H1 (cell line): ENCODE measurements around the gene VWF. TPM values are rescaled to one million over a fixed set of nuclear protein-coding genes. Genes with fewer than 3 reads are reported as not detected.

Experiments
- CTCF ChIA-PET: fragments of 300-600 bp; sonication (Branson Sonifier 250); formaldehyde crosslinking; loops from one replicate; lab custom pipeline; 2021; ENCODE audit not compliant: partially characterized antibody; lab: Charles Lee
- POLR2A ChIA-PET: fragments of 300-600 bp; sonication (Branson Sonifier 250); formaldehyde crosslinking; loops from one replicate; lab custom pipeline; 2021; ENCODE audit warnings: inconsistent platforms; ENCODE audit not compliant: partially characterized antibody; lab: Charles Lee
- DNase-seq, 2 experiments: peaks; one replicate each; pipeline versions ENCODE4 v3.0.0 to v3.0.0-alpha.2; 2010 to 2022; ENCODE audit warnings: low spot score in 2 of 2, low read depth in 1 of 2, mixed read lengths in 1 of 2
- FAIRE-seq: peaks from 2 replicates; lab custom pipeline; 2011; peaks lifted over from hg19 to GRCh38; lab: Jason Lieb, UNC
- H2AFZ ChIP-seq: 2 replicates; pipeline ENCODE4 v1.8.1; 2012; ENCODE audit warnings: low read length, inconsistent platforms
- H2AK5ac ChIP-seq: 2 replicates; pipeline ENCODE4 v1.6.1; 2013; ENCODE audit warnings: low read depth, low read length
- H2BK120ac ChIP-seq: replicated peaks from 2 replicates; pipeline ENCODE3; 2013; ENCODE audit warnings: low read depth, low read length, inconsistent platforms
- H2BK12ac ChIP-seq: 2 replicates; pipeline ENCODE4 v1.6.1; 2013; ENCODE audit warnings: low read depth, low read length
- H2BK15ac ChIP-seq: 2 replicates; pipeline ENCODE4 v1.6.1; 2013; ENCODE audit warnings: low read length
- H2BK20ac ChIP-seq: 2 replicates; pipeline ENCODE4 v1.6.1; 2013; ENCODE audit warnings: low read length
- H2BK5ac ChIP-seq: 2 replicates; pipeline ENCODE4 v1.6.1; 2013; ENCODE audit warnings: low read depth, low read length
- H3K14ac ChIP-seq: 2 replicates; pipeline ENCODE4 v1.6.1; 2013; ENCODE audit warnings: inconsistent platforms; ENCODE audit not compliant: insufficient read length
- H3K18ac ChIP-seq: 2 replicates; pipeline ENCODE4 v1.6.1; 2013; ENCODE audit warnings: low read length; ENCODE audit errors: extremely low read depth
- H3K23ac ChIP-seq: 2 replicates; pipeline ENCODE4 v1.6.1; 2013; ENCODE audit warnings: inconsistent platforms; ENCODE audit not compliant: insufficient read length
- H3K23me2 ChIP-seq: 2 replicates; pipeline ENCODE4 v1.6.1; 2013; ENCODE audit warnings: low read depth, low read length
- H3K27ac ChIP-seq: 2 replicates; pipeline ENCODE4 v1.6.1; 2011; ENCODE audit warnings: low read depth, low read length, inconsistent platforms
- H3K27me3 ChIP-seq, 4 experiments: replicated peaks in 1 of 4; 1 replicate in 1 of 4; 2 replicates in 3 of 4; pipeline versions ENCODE4 v1.6.1 to v1.8.1; 2011 to 2013; ENCODE audit warnings: low read length in 3 of 4, mild to moderate bottlenecking in 3 of 4, inconsistent platforms in 2 of 4, mixed read lengths in 2 of 4, moderate library complexity in 1 of 4; ENCODE audit not compliant: control insufficient read depth in 3 of 4, insufficient read depth in 3 of 4; ENCODE audit errors: extremely low read depth in 1 of 4
- H3K36me3 ChIP-seq, 4 experiments: 2 replicates each; pipeline versions ENCODE4 v1.6.1 to v1.8.1; 2011 to 2013; ENCODE audit warnings: mild to moderate bottlenecking in 4 of 4, low read length in 3 of 4, moderate library complexity in 2 of 4, control low read depth in 1 of 4, inconsistent platforms in 1 of 4; ENCODE audit not compliant: insufficient read depth in 4 of 4, control insufficient read depth in 2 of 4
- H3K4ac ChIP-seq: replicated peaks from 2 replicates; pipeline ENCODE3; 2013; ENCODE audit warnings: low read length, low read depth, mixed read lengths, inconsistent platforms; ENCODE audit not compliant: insufficient read length
- H3K4me1 ChIP-seq, 4 experiments: replicated peaks in 1 of 4; 1 replicate in 1 of 4; 2 replicates in 3 of 4; pipeline versions ENCODE4 v1.6.1 to v1.8.1; 2011 to 2013; ENCODE audit warnings: low read length in 3 of 4, inconsistent platforms in 2 of 4, mixed read lengths in 1 of 4; ENCODE audit not compliant: insufficient read depth in 4 of 4, control insufficient read depth in 3 of 4
- H3K4me2 ChIP-seq, 2 experiments: 2 replicates each; pipeline versions ENCODE4 v1.6.1 to v1.8.1; 2011 to 2013; ENCODE audit warnings: low read depth in 2 of 2, low read length in 2 of 2, control low read depth in 1 of 2, inconsistent platforms in 1 of 2, mild to moderate bottlenecking in 1 of 2; ENCODE audit not compliant: insufficient read depth in 1 of 2
- H3K4me3 ChIP-seq, 4 experiments: fragments of 200-600, 300-600 bp in 1 of 4; sonication (generic), shearing (Covaris generic), sonication (Bioruptor Twin) in 1 of 4; 2 replicates each; pipeline versions ENCODE4 v1.5.1 to v1.8.1; 2011 to 2016; ENCODE audit warnings: low read length in 4 of 4, low read depth in 3 of 4, control low read depth in 2 of 4, inconsistent platforms in 2 of 4, mild to moderate bottlenecking in 2 of 4, mixed read lengths in 1 of 4, moderate library complexity in 1 of 4; ENCODE audit not compliant: insufficient read depth in 2 of 4; ENCODE audit errors: extremely low read depth in 1 of 4
- H3K56ac ChIP-seq: replicated peaks from 2 replicates; pipeline ENCODE3; 2013; ENCODE audit warnings: low read depth, mild to moderate bottlenecking, mixed read lengths, low read length, inconsistent platforms; ENCODE audit not compliant: insufficient read length
- H3K79me1 ChIP-seq: 2 replicates; pipeline ENCODE4 v1.6.1; 2013; ENCODE audit warnings: low read depth, low read length, control low read depth
- H3K79me2 ChIP-seq, 2 experiments: 2 replicates each; pipeline versions ENCODE4 v1.6.1 to v1.8.1; 2012 to 2013; ENCODE audit warnings: low read length in 2 of 2, mild to moderate bottlenecking in 2 of 2, inconsistent platforms in 1 of 2; ENCODE audit not compliant: insufficient read depth in 2 of 2, control insufficient read depth in 1 of 2
- H3K9ac ChIP-seq, 4 experiments: replicated peaks in 1 of 4; 1 replicate in 1 of 4; 2 replicates in 3 of 4; pipeline versions ENCODE4 v1.6.1 to v1.8.1; 2011 to 2013; ENCODE audit warnings: low read depth in 3 of 4, low read length in 3 of 4, control low read depth in 2 of 4, mild to moderate bottlenecking in 2 of 4, moderate library complexity in 2 of 4, inconsistent platforms in 1 of 4; ENCODE audit errors: extremely low read depth in 1 of 4
- H3K9me3 ChIP-seq, 2 experiments: 2 replicates each; pipeline versions ENCODE4 v1.6.1 to v1.8.1; 2012 to 2013; ENCODE audit warnings: mild to moderate bottlenecking in 2 of 2, moderate library complexity in 2 of 2, control low read depth in 1 of 2, inconsistent platforms in 1 of 2, low read depth in 1 of 2, low read length in 1 of 2, mixed read lengths in 1 of 2; ENCODE audit not compliant: insufficient read depth in 2 of 2
- H4K20me1 ChIP-seq, 2 experiments: replicated peaks in 1 of 2; 2 replicates each; pipeline versions ENCODE3 to v1.8.1; 2011 to 2013; ENCODE audit warnings: inconsistent platforms in 2 of 2, low read length in 2 of 2, mild to moderate bottlenecking in 1 of 2; ENCODE audit not compliant: insufficient read depth in 2 of 2, control insufficient read depth in 1 of 2
- H4K5ac ChIP-seq: 2 replicates; pipeline ENCODE4 v1.6.1; 2013; ENCODE audit warnings: low read length, low read depth, mixed read lengths, inconsistent platforms; ENCODE audit not compliant: insufficient read length
- H4K8ac ChIP-seq: 2 replicates; pipeline ENCODE4 v1.8.0; 2013; ENCODE audit warnings: mild to moderate bottlenecking, moderate library complexity, low read length, inconsistent platforms; ENCODE audit not compliant: insufficient read depth; ENCODE audit errors: extremely low read depth
- H4K91ac ChIP-seq: replicated peaks from 2 replicates; pipeline ENCODE3; 2013; ENCODE audit warnings: low read length, mixed read lengths, inconsistent platforms; ENCODE audit not compliant: insufficient read length
- ATF3 ChIP-seq: IDR thresholded peaks from 2 replicates; pipeline ENCODE4 v1.6.1; 2011; ENCODE audit warnings: low read depth, mild to moderate bottlenecking, low read length; ENCODE audit not compliant: insufficient read depth
- BCL11A ChIP-seq, 2 experiments: IDR thresholded peaks; one replicate each; pipeline ENCODE4 v1.6.1; 2011; ENCODE audit warnings: low read depth in 2 of 2, low read length in 2 of 2, mild to moderate bottlenecking in 2 of 2
- CBX5 ChIP-seq: fragments of 300-800, 300-1000 bp; sonication (generic); IDR thresholded peaks from 2 replicates; pipeline ENCODE4 v1.7.1; 2016; ENCODE audit warnings: antibody characterized with exemption, low read length, low read depth
- CBX8 ChIP-seq: fragments of 300-800, 300-1000 bp; sonication (generic); IDR thresholded peaks from 2 replicates; pipeline ENCODE4 v1.7.1; 2016; ENCODE audit warnings: low read depth, low read length, borderline replicate concordance
- CHD1 ChIP-seq: IDR thresholded peaks from 2 replicates; pipeline ENCODE4 v1.6.1; 2012; ENCODE audit warnings: low read depth, low read length, improper control_type of control experiment
- FOSL1 ChIP-seq: IDR thresholded peaks from 2 replicates; pipeline ENCODE4 v1.6.1; 2011; ENCODE audit warnings: mild to moderate bottlenecking, low read depth, low read length, moderate library complexity; ENCODE audit not compliant: insufficient read depth
- GABPA ChIP-seq: IDR thresholded peaks from 2 replicates; pipeline ENCODE4 v1.6.1; 2011; ENCODE audit warnings: mild to moderate bottlenecking, low read length, moderate library complexity, borderline replicate concordance; ENCODE audit not compliant: insufficient read depth
- POLR2AphosphoS5 ChIP-seq: IDR thresholded peaks from 2 replicates; pipeline ENCODE4 v1.6.1; 2011; ENCODE audit warnings: low read depth, low read length
- POU5F1 ChIP-seq: IDR thresholded peaks from 2 replicates; pipeline ENCODE4 v1.6.1; 2011; ENCODE audit warnings: low read depth, mild to moderate bottlenecking, low read length, moderate library complexity
- RNF2 ChIP-seq: fragments of 200-900, 300-1000 bp; sonication (generic); IDR thresholded peaks from 2 replicates; pipeline ENCODE4 v1.7.1; 2016; ENCODE audit warnings: borderline replicate concordance, low read depth, mild to moderate bottlenecking, antibody characterized with exemption, low read length; ENCODE audit not compliant: poor library complexity, severe bottlenecking; ENCODE audit errors: missing control alignments
- SP2 ChIP-seq: IDR thresholded peaks from 2 replicates; pipeline ENCODE4 v1.6.1; 2012; ENCODE audit warnings: mild to moderate bottlenecking, low read length, inconsistent platforms
- WGBS, 2 experiments: shearing (Covaris generic) in 1 of 2; methylation state at CpG; one replicate each; pipeline versions ENCODE4 v1.1.6 to v1.1.7; 2013 to 2015; ENCODE audit warnings: low lambda C conversion rate in 2 of 2, mixed read lengths in 2 of 2, inconsistent platforms in 1 of 2, low coverage in 1 of 2, missing lambda C conversion rate in 1 of 2; ENCODE audit not compliant: insufficient replicate concordance in 2 of 2, insufficient coverage in 1 of 2, insufficient read length in 1 of 2; ENCODE audit errors: extremely low coverage in 1 of 2, missing lambda C conversion rate in 1 of 2; 5-methylcytosine and 5-hydroxymethylcytosine counted together
- polyA plus RNA-seq, 7 experiments: library from polyadenylated mRNA; depleted of rRNA in 3 of 7; stranded (reverse) in 5 of 7; unstranded in 2 of 7; fragments of >200 nt in 5 of 7; fragments of 200-250 nt in 2 of 7; gene quantifications; 1 replicate in 5 of 7; 2 replicates in 1 of 7; 4 replicates in 1 of 7; pipeline versions ENCODE4 v1.2.1 to v1.2.3, GENCODE V29; 2011 to 2013; ENCODE audit warnings: missing spikeins in 2 of 7, mixed read lengths in 2 of 7
- total RNA-seq: library from RNA; stranded (reverse); fragmentation: NEBNext Ultra II Directional; extraction: Animal tissue kit (Norgen Biotek cat#: 25700); gene quantifications from 2 replicates; pipeline ENCODE4 v1.2.1, GENCODE V29; 2021
- TF ChIP-seq, protein P1 (sequence below): IDR thresholded peaks from 2 replicates; pipeline ENCODE4 v1.6.1; 2012; ENCODE audit warnings: inconsistent platforms

VWF gene
- total and polyA plus RNA-seq, 2 of the 8 experiments (the other 6 are each of a cell fraction or from before 2014, with no cell fraction given): 0.39 to 0.60 TPM

- 88% methylated on average over 3 of the region's 3 CpGs; no CpG with 5 or more reads in 1 of the 2 experiments for WGBS, 2 experiments
- POLR2A ChIA-PET: no interaction called here
- no peak overlapping the region for H3K27ac ChIP-seq
These were observed 128.0 kb downstream of the VWF start for GRCh38 chr12:5996459-5996858.

More at GRCh38 chr12:5996459-5996858, 128.0 kb downstream of the VWF start:
- DNase-seq (no peak), FAIRE-seq (no peak)
- CTCF ChIA-PET: interaction anchor here (0.9 to 4.1 kb wide), 4 partner anchors 8 to 44 kb away, joined by 3 to 24 read pairs (median 14); no protein-coding TSS in a partner anchor
- H2BK5ac ChIP-seq: no peak overlapping the region
- H4K91ac ChIP-seq: no peak overlapping the region
- no peak overlapping the region for H3K9ac ChIP-seq
- TF ChIP-seq CBX8 (no peak), CHD1 (no peak), RNF2 (no peak), CBX5 (no peak), POLR2AphosphoS5 (no peak), FOSL1 (no peak), BCL11A (IDR thresholded peaks at IDR 0.05; ENCODE audit: low read depth in 2 of 2, low read length in 2 of 2) (no peak), POU5F1 (no peak), ATF3 (no peak), GABPA (no peak), SP2 (no peak)
- TF ChIP-seq, protein P1, sequence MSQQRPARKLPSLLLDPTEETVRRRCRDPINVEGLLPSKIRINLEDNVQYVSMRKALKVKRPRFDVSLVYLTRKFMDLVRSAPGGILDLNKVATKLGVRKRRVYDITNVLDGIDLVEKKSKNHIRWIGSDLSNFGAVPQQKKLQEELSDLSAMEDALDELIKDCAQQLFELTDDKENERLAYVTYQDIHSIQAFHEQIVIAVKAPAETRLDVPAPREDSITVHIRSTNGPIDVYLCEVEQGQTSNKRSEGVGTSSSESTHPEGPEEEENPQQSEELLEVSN: no peak
- H2BK12ac ChIP-seq: no peak overlapping the region
- no peaks in the 10 kb centered on the region; a peak in 1 of 7 replicates for H3K27me3 ChIP-seq
- peaks cover 0 to 3% of the 10 kb centered on the region in 2 experiments; a peak in 1 of 4 replicates for H3K9me3 ChIP-seq
- H4K20me1 ChIP-seq: no peaks in the 10 kb centered on the region
- H3K4me2 ChIP-seq: no peak overlapping the region
- no peaks in the 10 kb centered on the region; the same call in 1 of the 2 replicates for H3K23me2 ChIP-seq
- no peaks in the 10 kb centered on the region for H3K79me2 ChIP-seq
- no peak overlapping the region for H2AFZ ChIP-seq
- H2BK15ac ChIP-seq: no peak overlapping the region
- H2AK5ac ChIP-seq: no peak overlapping the region
- H3K18ac ChIP-seq: no peak overlapping the region
- H4K8ac ChIP-seq: no peak overlapping the region
- H2BK120ac ChIP-seq: no peak overlapping the region
- no peak overlapping the region for H3K4me3 ChIP-seq
- H3K4me1 ChIP-seq: no peaks in the 10 kb centered on the region
- H4K5ac ChIP-seq: no peak overlapping the region
- H2BK20ac ChIP-seq: no peak overlapping the region
- no peak overlapping the region for H3K4ac ChIP-seq
- H3K56ac ChIP-seq: no peak overlapping the region
- no peaks in the 10 kb centered on the region for H3K79me1 ChIP-seq
- no peaks in the 10 kb centered on the region for H3K36me3 ChIP-seq
- no peak overlapping the region for H3K14ac ChIP-seq
- H3K23ac ChIP-seq: no peak overlapping the region
